GM10847 (cell line): ENCODE data around the gene MED23.

Experiments
- POLR2A ChIP-seq: IDR thresholded peaks from 2 replicates; pipeline ENCODE4 v1.6.1; 2011; ENCODE audit not compliant: insufficient read length; ENCODE audit errors: extremely low read depth

MED23 gene, protein sequence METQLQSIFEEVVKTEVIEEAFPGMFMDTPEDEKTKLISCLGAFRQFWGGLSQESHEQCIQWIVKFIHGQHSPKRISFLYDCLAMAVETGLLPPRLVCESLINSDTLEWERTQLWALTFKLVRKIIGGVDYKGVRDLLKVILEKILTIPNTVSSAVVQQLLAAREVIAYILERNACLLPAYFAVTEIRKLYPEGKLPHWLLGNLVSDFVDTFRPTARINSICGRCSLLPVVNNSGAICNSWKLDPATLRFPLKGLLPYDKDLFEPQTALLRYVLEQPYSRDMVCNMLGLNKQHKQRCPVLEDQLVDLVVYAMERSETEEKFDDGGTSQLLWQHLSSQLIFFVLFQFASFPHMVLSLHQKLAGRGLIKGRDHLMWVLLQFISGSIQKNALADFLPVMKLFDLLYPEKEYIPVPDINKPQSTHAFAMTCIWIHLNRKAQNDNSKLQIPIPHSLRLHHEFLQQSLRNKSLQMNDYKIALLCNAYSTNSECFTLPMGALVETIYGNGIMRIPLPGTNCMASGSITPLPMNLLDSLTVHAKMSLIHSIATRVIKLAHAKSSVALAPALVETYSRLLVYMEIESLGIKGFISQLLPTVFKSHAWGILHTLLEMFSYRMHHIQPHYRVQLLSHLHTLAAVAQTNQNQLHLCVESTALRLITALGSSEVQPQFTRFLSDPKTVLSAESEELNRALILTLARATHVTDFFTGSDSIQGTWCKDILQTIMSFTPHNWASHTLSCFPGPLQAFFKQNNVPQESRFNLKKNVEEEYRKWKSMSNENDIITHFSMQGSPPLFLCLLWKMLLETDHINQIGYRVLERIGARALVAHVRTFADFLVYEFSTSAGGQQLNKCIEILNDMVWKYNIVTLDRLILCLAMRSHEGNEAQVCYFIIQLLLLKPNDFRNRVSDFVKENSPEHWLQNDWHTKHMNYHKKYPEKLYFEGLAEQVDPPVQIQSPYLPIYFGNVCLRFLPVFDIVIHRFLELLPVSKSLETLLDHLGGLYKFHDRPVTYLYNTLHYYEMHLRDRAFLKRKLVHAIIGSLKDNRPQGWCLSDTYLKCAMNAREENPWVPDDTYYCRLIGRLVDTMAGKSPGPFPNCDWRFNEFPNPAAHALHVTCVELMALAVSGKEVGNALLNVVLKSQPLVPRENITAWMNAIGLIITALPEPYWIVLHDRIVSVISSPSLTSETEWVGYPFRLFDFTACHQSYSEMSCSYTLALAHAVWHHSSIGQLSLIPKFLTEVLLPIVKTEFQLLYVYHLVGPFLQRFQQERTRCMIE (N-terminal part only)

DNA sequence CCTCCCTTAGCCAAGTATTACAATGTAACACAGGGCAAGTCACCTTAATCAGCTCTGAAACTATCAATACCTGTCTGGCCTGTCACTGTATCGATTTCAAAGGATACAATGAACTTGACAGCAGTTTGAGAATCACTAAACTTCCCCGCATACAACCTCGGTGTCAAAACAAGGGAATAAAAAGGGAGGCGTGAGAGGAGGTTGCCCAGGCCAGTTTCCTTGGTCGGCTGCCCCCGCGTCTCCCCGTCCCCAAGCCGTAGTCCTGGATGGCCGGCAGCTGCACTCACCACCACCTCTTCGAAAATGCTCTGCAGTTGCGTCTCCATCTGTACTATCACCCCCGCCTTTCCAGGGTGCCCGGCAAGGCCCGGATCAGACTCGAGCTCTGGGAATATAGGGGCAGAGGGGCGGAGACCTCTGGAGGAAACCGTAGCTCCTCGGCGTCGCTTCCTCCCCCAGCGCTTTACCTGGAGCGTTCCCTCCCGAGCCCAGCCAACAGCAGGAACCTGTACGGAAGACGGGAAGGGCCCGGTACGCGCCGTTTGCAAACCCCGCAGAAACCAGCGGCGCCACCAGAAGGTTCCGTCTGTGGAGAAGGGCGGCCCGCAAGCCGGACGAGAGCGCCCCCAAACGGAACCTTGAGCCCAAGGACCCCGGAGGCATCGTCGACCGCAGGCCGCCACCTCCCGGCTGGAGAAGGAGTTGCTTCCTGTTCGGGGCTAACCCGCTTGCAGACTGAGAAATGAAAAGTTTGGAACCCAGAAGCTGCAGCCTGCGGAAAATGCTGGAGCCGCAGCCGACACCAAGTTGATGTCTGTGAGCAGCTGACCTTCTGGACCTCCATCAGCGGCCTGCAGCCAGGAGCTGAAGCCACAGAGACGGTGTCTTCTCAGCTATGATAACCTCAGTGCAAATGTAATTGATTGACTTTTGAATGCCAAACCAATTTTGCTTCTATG is at the start of gene MED23:
TSS of gene MED23 (minus strand) at position 519 of the 959 bp plus-strand sequence. CDS start at position 326, 193 bp downstream.
- peak; percentile 57 for TF ChIP-seq POLR2A

DNA sequence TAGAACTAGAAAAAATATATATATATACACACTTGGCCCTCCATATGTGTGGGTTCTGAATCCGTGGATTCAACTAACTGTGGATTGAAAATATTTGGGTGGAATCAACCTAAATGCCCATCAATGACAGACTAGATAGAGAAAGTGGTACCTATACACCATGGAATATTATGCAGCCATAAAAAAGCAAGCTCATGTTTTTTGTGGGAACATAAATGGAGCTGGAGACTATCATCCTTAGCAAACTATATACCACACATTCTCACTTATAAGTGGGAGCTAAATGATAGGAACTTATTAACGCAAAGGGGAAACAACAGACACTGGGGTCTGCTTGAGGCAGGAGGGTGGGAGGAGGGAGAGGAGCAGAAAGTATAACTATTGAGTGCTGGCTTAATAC is 45.1 kb upstream of the MED23 start:
- TF ChIP-seq POLR2A, result no peak

DNA sequence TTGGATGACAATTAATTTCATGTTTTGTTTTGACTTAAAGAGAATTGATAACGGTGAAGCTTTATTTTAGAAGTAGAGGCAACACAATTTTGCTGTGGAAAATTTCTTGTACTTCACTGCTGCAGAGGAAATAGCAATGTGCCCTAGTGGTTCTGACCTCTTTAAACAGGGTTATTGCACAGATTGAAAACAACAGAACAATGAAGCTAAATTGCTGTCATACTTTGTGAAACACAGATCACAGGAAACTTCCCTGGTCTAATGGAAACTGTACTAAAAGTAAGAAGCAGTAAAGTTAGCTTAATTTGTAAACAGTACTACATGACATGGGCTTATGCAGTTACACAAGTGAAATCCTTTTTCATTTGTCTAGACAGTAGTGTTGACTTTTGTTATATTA is 41.8 kb upstream of the MED23 start:
- no peak for TF ChIP-seq POLR2A

DNA sequence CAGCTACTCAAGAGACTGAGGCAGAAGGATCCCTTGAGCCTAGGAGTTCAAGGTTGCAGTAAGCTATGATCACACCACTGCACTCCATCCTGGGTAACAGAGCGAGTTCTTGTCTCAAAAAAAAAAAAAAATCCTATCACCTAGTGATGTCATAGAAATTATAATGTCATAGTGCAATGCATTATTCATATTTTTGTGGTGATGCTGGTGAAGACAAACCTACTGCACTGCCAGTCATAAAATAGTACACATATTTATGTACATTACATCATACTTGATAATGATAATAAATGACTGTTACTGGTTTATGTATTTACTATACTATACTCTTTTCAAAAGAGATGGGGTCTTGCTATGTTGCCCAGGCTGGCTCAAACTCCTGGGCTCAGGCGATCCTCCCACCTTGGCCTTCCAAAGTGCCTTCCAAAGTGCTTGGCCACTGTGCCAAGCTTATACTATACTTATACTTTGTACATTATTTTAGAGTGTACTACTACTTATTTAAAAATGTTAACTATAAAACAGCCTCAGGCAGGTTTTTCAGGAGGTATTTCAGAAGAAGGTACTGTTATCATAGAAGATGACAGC is 35.6 kb upstream of the MED23 start:
- TF ChIP-seq POLR2A, result no peak

DNA sequence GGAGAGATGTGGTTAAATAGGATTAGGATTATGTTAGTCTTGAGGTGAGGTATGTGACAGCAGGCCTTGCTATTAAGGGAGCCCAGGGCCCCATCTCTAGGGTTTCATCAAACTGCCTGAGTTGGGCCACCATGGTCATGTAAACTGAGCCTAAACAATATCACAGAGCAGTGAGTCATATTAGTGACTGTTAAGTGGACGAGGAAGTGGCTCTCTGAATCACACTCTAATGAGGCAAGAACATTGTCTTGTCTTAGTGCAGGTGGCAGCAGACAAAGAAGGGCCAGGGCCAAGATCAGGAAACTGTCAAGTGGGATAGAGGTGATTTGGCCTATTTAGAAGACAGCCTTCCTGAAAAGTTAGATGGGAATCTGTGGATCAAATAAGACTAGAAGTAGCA is 32.2 kb upstream of the MED23 start:
- TF ChIP-seq POLR2A, result no peak

DNA sequence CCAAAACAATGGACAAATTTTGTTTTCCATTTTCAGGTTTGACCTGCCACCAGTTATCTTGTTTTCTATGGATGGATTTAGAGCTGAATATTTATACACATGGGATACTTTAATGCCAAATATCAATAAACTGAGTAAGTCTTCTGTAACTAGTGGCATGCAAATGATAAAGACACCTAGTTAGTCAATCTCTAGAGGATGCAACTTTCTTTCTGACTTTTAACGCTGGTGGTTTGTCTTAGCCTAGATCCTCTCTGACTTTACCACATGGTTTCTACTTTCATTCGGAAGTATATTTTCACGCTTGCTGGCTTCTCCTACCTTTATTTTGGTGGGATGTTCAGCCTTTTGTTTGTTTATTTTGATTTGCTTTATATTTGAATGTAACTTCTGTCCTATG is 30.2 kb upstream of the MED23 start:
- TF ChIP-seq POLR2A, result no peak

DNA sequence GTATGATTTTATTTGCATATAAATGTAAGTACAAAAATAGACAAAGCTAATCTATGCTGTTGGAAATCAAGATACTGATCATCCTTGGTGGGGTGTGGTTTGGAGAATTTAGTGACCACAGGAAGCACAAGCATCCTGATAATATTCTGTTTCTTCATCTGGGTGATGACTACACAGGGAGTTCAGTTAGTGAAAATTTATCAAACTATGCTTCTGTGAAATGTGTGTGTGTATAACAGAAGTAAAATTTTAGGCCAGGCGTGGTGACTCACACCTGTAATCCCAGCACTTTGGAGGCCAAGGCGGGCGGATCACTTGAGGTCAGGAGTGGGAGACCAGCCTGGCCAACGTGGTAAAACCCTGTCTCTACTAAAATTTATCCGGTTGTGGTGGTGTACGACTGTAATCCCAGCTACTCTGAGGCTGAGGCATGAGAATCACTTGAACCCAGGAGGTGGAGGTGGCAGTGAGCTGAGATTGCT is 29.6 kb upstream of the MED23 start:
- no peak for TF ChIP-seq POLR2A

DNA sequence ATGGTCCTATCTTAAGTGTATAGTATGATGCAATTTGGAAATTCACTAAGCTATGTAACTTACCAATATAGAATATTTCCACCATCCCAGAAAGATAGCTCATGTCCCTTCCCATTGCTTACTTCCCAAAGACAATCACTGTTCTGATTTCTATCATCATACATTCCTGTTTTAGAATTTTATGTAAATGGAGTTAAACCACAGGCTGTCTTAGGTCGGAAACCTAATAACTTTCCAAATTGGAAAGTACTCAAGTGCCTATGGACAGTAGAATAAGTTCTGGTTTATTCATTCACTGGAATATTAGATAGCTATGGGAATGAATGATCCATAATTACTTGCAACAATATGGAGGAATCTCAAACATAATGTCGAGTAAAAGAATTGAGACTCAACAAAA is 29.2 kb upstream of the MED23 start:
- no peak for TF ChIP-seq POLR2A

DNA sequence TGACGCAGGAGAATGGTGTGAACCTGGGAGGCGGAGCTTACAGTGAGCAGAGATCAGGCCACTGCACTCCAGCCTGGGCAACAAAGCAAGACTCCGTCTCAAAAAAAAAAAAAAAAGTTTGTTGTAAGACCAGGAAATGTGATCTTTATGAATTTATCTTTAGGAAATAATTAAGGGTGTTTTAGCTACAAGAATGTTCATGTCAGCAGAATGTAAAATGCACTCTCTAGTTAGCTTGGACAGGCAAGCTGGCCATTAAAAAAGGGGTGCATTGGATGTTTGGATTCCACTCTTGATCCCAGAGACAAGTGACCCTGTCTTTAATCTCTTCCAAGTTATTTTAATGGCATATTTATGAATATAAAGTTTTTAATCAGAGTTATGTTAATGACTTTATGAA is 28.6 kb upstream of the MED23 start:
- TF ChIP-seq POLR2A, result no peak

DNA sequence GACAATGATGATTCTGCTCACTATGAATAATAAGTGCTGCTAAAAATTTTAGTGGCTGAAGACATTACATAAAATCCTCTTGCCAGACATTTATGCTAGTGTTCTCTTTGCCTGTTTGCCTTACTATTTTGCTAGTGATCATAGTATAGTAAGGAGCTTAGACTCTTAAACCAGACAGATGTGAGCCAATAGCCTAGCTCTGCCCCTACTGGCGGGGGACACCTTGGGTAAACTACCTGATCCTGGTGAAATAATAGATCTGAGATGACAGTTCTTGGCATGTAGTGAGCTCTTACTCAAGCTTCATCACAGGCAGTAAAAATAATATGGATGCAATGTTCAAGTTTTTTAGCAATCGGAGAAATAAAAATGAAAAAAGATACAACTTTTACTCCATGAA is 27.9 kb upstream of the MED23 start:
- no peak for TF ChIP-seq POLR2A

DNA sequence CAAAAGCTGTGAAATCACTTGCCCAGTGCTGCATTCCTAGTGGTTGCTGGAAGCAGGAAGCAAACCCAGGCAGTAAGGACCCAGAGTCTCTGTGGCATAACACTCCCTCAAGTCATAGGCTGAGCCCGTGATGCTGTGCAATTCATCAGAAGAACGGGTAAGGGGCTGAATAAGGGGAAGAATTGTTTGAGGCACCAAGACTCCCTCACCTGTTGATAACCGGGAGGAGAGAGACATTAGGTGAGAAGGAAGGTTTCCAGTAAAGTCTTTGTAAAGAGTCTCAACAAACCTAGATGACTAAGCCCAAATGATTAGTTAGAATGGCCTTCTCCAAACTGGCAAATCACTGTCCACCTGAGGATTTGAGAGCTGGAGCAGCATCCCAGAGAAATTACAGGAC is 27.3 kb upstream of the MED23 start:
- TF ChIP-seq POLR2A, result no peak

DNA sequence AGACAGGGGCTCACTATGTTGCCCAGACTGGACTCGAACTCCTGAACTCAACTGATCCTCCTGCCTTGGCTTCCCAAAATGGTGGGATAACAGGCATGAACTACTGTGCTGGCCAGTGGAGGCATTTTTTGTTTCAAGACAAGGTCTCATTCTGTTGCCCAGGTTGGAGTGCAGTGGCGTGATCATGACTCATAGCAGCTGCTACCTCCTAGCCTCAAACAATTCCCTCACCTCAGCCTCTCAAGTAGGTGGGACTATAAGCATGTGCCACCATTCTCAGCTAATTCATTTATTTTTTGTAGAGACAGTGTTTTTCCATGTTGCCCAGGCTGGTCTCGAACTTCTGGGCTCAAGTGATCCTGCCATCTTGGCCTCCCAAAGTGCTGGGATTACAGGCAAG is 26.3 kb upstream of the MED23 start:
- no peak for TF ChIP-seq POLR2A

DNA sequence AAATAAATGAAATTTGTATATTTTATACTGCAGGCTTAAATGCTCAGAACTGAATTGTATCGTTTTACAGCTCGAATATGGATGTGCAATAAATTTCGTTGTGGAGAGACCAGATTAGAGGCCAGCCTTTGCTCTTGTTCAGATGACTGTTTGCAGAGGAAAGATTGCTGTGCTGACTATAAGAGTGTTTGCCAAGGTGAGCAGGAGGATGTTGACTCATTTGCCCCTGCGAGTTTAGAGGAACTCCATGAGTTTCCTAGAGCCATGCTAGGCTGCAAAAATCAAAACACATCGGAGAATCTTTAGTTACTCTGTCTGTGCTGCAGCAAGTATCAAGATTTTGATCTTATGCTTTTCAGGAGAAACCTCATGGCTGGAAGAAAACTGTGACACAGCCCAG is 24.4 kb upstream of the MED23 start:
- no peak for TF ChIP-seq POLR2A

DNA sequence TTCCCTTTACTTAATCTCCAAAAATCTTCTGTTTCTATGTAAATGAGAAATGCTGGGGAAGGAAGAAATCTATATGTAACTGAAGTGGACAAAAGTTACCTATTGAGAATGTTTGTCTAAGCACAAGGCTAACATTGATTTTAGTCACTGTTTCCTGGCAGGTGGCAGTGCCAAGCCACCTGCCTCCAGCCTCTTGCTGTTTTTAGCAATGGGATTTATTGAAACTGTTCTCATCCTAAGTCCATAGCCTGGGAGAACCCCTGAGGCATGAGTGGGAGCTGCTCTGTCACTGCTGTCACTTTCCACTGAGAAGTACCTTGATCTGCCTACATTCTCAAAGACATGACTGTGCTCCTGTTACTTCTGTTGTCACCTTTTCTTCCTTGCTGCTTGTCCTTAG is 23.7 kb upstream of the MED23 start:
- TF ChIP-seq POLR2A, result no peak

DNA sequence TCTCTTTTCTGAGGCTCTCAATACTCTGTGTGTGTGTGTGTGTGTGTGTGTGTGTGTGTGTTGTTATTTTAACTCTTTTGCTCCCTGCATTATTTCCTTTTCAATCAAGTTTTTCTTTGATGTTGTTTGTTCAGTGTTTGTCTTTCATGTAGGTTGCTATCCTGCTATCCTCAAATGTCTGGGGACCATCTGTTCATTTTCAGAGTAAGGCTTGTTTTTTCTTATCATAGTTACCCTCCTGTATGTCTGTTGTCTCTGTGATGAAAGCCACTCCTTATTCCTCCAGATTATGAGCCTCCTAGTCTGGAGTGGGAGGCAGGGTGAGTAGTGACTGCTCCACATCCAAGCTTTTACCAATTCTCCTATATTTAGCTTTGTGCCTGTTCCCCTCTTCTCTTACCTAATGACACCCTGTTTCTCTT is 18.2 kb upstream of the MED23 start:
- no peak for TF ChIP-seq POLR2A
